Stomach (tissue), 4 donors: ENCODE measurements around the gene PHF21A.

Experiments
- CTCF ChIP-seq, 7 experiments: fragments of 450-650 bp in 4 of 7; fragments of 200-600 bp in 3 of 7; sonication (generic) in 3 of 7; IDR thresholded peaks; one replicate each; pipeline ENCODE4 v1.5.1; 2016 to 2019; ENCODE audit warnings: antibody characterized with exemption in 7 of 7, control low read depth in 2 of 7, mild to moderate bottlenecking in 1 of 7
- POLR2AphosphoS5 ChIP-seq, 3 donors: sonication (generic); formaldehyde crosslinking; IDR thresholded peaks; one replicate each; pipeline ENCODE4 v1.6.1; 2016; ENCODE audit warnings: antibody characterized with exemption in 3 of 3

GRCh38 chr11:45920531-45921477, 200.4 kb downstream of the PHF21A start:
- TF ChIP-seq CTCF (IDR thresholded peaks at IDR 0.05) (no peak), POLR2AphosphoS5 (IDR thresholded peaks at IDR 0.05) (no peak)
